Left ventricle myocardium inferior (tissue), 1 donor: ENCODE results near the gene UEVLD. TPM values are rescaled to one million over a fixed set of nuclear protein-coding genes. Genes with fewer than 3 reads are reported as not detected.

Source experiments
- DNase-seq: peaks from one replicate; pipeline ENCODE4 v3.0.0-alpha.2; 2020
- H3K27ac ChIP-seq: fragments of 200-600 bp; replicated peaks from 2 replicates; pipeline ENCODE4 v1.8.0; 2021
- H3K27me3 ChIP-seq: fragments of 200-600 bp; 2 replicates; pipeline ENCODE4 v1.8.0; 2021; ENCODE audit warnings: low read depth
- H3K36me3 ChIP-seq: fragments of 200-600 bp; 2 replicates; pipeline ENCODE4 v1.8.0; 2021
- H3K4me1 ChIP-seq: fragments of 200-600 bp; 2 replicates; pipeline ENCODE4 v1.8.0; 2021
- H3K4me3 ChIP-seq: fragments of 200-600 bp; 2 replicates; pipeline ENCODE4 v1.8.0; 2021; ENCODE audit warnings: mild to moderate bottlenecking, moderate library complexity
- H3K9me3 ChIP-seq: fragments of 200-600 bp; replicated peaks from 2 replicates; pipeline ENCODE4 v1.8.0; 2021
- CTCF ChIP-seq: fragments of 200-600 bp; IDR thresholded peaks from 2 replicates; pipeline ENCODE4 v1.8.0; 2021; ENCODE audit warnings: antibody characterized with exemption, mild to moderate bottlenecking, borderline replicate concordance
- intact Hi-C: fragments of 100-400 bp; cut with micrococcal nuclease; formaldehyde crosslinking; loops from one replicate; pipeline ENCODE4 v1.11.0; 2022
- total RNA-seq: library from RNA; stranded (reverse); fragmentation: NEBNext Ultra II Directional; extraction: Animal tissue kit (Norgen Biotek cat#: 25700); gene quantifications from one replicate; pipeline ENCODE4 v1.2.1, GENCODE V29; 2021
- donor health status: DM: no; HTN: yes; CAD: no; lungs with severe emphysema.

Gene UEVLD
- total RNA-seq, 1 donor from 2014 or later = 17.7 TPM

GRCh38 chr11:18523084-18523483 lies 65.5 kb downstream of the UEVLD start:
- H3K4me1 ChIP-seq = peaks cover 47% of the 10 kb centered on the region
- H3K27ac ChIP-seq = no peak overlapping the region
- no peak for TF ChIP-seq CTCF
- no peaks in the 10 kb centered on the region for H3K27me3 ChIP-seq
- peaks cover 8% of the 10 kb centered on the region for H3K36me3 ChIP-seq
- DNase-seq = no peak
- intact Hi-C loops = no loop called here
- no peaks in the 10 kb centered on the region for H3K9me3 ChIP-seq
- H3K4me3 ChIP-seq = no peak overlapping the region

- no peak overlapping the region for H3K27ac ChIP-seq
- peaks cover 40% of the 10 kb centered on the region for H3K4me1 ChIP-seq
- intact Hi-C loops = no loop called here
- H3K4me3 ChIP-seq = no peak overlapping the region
- TF ChIP-seq CTCF = no peak
- H3K36me3 ChIP-seq = peaks cover 15% of the 10 kb centered on the region
- H3K27me3 ChIP-seq = no peaks in the 10 kb centered on the region
- H3K9me3 ChIP-seq = no peaks in the 10 kb centered on the region
- DNase-seq = no peak
Observed at GRCh38 chr11:18522388-18522787, 66.1 kb downstream of the UEVLD start.

GRCh38 chr11:18521122-18521521 lies 67.4 kb downstream of the UEVLD start:
- Histone ChIP-seq H3K4me1 (peaks cover 28% of the 10 kb centered on the region), H3K9me3 (no peaks in the 10 kb centered on the region), H3K36me3 (peaks cover 18% of the 10 kb centered on the region), H3K4me3 (no peak overlapping the region), H3K27ac (no peak overlapping the region), H3K27me3 (no peaks in the 10 kb centered on the region)
- DNase-seq = no peak
- TF ChIP-seq CTCF = no peak
- intact Hi-C loops = no loop called here

GRCh38 chr11:18502352-18502751 lies 86.2 kb downstream of the UEVLD start:
- no peaks in the 10 kb centered on the region for H3K4me1 ChIP-seq
- H3K27me3 ChIP-seq = no peaks in the 10 kb centered on the region
- no peaks in the 10 kb centered on the region for H3K9me3 ChIP-seq
- no peak overlapping the region for H3K4me3 ChIP-seq
- H3K27ac ChIP-seq = no peak overlapping the region
- no peak for TF ChIP-seq CTCF
- intact Hi-C loops = no loop called here
- no peak for DNase-seq
- peaks cover 84% of the 10 kb centered on the region for H3K36me3 ChIP-seq

- intact Hi-C loops = no loop called here
- TF ChIP-seq CTCF = no peak
Observed at GRCh38 chr11:18501629-18502028, 86.9 kb downstream of the UEVLD start.

GRCh38 chr11:18498039-18498438 lies 90.5 kb downstream of the UEVLD start:
- H3K36me3 ChIP-seq = peaks cover 75% of the 10 kb centered on the region
- intact Hi-C loops = no loop called here
- no peak for TF ChIP-seq CTCF

More at GRCh38 chr11:18501629-18502028, 86.9 kb downstream of the UEVLD start:
- no peaks in the 10 kb centered on the region for H3K4me1 ChIP-seq
- no peak overlapping the region for H3K4me3 ChIP-seq
- no peak for DNase-seq
- no peaks in the 10 kb centered on the region for H3K27me3 ChIP-seq
- H3K9me3 ChIP-seq = no peaks in the 10 kb centered on the region
- H3K27ac ChIP-seq = no peak overlapping the region
- H3K36me3 ChIP-seq = peaks cover 84% of the 10 kb centered on the region

More at GRCh38 chr11:18498039-18498438, 90.5 kb downstream of the UEVLD start:
- Histone ChIP-seq H3K9me3 (no peaks in the 10 kb centered on the region), H3K4me1 (peaks cover 7% of the 10 kb centered on the region), H3K4me3 (no peak overlapping the region), H3K27me3 (no peaks in the 10 kb centered on the region), H3K27ac (no peak overlapping the region)
- no peak for DNase-seq
